Measurements from ENCODE around the gene FTCD.

DNA sequence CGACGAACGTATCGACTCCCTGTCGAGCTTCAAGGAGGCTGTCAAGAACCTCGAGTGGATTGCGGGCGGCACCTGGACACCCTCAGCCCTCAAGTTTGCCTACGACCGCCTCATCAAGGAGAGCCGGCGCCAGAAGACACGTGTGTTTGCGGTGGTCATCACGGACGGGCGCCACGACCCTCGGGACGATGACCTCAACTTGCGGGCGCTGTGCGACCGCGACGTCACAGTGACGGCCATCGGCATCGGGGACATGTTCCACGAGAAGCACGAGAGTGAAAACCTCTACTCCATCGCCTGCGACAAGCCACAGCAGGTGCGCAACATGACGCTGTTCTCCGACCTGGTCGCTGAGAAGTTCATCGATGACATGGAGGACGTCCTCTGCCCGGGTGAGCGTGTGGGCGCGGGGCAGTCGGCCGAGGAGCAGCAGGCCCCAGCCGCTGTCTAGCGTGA, 29.5 kb downstream of the FTCD start:
- TF ChIP-seq, protein P1, sequence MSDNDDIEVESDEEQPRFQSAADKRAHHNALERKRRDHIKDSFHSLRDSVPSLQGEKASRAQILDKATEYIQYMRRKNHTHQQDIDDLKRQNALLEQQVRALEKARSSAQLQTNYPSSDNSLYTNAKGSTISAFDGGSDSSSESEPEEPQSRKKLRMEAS (IDR thresholded peaks at IDR 0.05; ENCODE audit: low read depth, low read length): no peak
- TF ChIP-seq HDAC6 (IDR thresholded peaks at IDR 0.05; ENCODE audit: unreplicated experiment) (no peak), POLR2AphosphoS5 (IDR thresholded peaks at IDR 0.05; ENCODE audit: low read length) (no peak), SUPT20H (IDR thresholded peaks at IDR 0.05; ENCODE audit: borderline replicate concordance, control insufficient read depth, low read depth, low read length) (no peak), ELK1 (IDR thresholded peaks at IDR 0.05; ENCODE audit: low read depth, low read length) (no peak)

Measured in GM12878 (cell line).